Fibroblast of mammary gland (primary cell): ENCODE results near the gene IFT122.

Source experiments
- DNase-seq: peaks from one replicate; pipeline ENCODE4 v3.0.0-alpha.2; 2010; ENCODE audit warnings: low read depth
- H3K4me3 ChIP-seq: 2 replicates; pipeline ENCODE4 v1.5.1; 2011; ENCODE audit warnings: low read depth, mild to moderate bottlenecking, low read length, moderate library complexity; ENCODE audit not compliant: control insufficient read depth
- CTCF ChIP-seq: conservative IDR thresholded peaks from 2 replicates; pipeline ENCODE4 v1.5.1; 2011; ENCODE audit warnings: low read depth, low read length, inconsistent platforms; ENCODE audit not compliant: control insufficient read depth, insufficient read depth

The IFT122 gene

DNA sequence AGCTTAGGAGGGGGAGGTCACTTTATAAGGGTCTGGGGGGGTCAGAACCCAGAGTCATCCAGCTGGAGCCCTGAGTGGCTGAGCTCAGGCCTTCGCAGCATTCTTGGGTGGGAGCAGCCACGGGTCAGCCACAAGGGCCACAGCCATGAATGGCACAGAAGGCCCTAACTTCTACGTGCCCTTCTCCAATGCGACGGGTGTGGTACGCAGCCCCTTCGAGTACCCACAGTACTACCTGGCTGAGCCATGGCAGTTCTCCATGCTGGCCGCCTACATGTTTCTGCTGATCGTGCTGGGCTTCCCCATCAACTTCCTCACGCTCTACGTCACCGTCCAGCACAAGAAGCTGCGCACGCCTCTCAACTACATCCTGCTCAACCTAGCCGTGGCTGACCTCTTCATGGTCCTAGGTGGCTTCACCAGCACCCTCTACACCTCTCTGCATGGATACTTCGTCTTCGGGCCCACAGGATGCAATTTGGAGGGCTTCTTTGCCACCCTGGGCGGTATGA is 88.6 kb downstream of the IFT122 start, which contains the start of gene RHO:
RHO (plus strand) TSS at position 51 of the 512 bp plus-strand sequence; CDS start at position 146, 95 bp downstream.
- no peak for DNase-seq
- H3K4me3 ChIP-seq: no peak within 1 kb of the TSS

DNA sequence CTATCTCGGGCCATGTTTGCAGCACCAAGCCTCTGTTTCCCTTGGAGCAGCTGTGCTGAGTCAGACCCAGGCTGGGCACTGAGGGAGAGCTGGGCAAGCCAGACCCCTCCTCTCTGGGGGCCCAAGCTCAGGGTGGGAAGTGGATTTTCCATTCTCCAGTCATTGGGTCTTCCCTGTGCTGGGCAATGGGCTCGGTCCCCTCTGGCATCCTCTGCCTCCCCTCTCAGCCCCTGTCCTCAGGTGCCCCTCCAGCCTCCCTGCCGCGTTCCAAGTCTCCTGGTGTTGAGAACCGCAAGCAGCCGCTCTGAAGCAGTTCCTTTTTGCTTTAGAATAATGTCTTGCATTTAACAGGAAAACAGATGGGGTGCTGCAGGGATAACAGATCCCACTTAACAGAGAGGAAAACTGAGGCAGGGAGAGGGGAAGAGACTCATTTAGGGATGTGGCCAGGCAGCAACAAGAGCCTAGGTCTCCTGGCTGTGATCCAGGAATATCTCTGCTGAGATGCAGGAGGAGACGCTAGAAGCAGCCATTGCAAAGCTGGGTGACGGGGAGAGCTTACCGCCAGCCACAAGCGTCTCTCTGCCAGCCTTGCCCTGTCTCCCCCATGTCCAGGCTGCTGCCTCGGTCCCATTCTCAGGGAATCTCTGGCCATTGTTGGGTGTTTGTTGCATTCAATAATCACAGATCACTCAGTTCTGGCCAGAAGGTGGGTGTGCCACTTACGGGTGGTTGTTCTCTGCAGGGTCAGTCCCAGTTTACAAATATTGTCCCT is 89.6 kb downstream of the IFT122 start:
- DNase-seq: no peak
- H3K4me3 ChIP-seq: no peak overlapping the region
- no peak for TF ChIP-seq CTCF

More for the DNA sequence above, 88.6 kb downstream of the IFT122 start, which contains the start of gene RHO:
- no peak for TF ChIP-seq CTCF

DNA sequence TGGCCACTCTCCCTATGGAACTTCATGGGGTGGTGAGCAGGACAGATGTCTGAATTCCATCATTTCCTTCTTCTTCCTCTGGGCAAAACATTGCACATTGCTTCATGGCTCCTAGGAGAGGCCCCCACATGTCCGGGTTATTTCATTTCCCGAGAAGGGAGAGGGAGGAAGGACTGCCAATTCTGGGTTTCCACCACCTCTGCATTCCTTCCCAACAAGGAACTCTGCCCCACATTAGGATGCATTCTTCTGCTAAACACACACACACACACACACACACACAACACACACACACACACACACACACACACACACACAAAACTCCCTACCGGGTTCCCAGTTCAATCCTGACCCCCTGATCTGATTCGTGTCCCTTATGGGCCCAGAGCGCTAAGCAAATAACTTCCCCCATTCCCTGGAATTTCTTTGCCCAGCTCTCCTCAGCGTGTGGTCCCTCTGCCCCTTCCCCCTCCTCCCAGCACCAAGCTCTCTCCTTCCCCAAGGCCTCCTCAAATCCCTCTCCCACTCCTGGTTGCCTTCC is 90.3 kb downstream of the IFT122 start:
- no peak overlapping the region for H3K4me3 ChIP-seq
- peak; percentile 56 for DNase-seq
- no peak for TF ChIP-seq CTCF

DNA sequence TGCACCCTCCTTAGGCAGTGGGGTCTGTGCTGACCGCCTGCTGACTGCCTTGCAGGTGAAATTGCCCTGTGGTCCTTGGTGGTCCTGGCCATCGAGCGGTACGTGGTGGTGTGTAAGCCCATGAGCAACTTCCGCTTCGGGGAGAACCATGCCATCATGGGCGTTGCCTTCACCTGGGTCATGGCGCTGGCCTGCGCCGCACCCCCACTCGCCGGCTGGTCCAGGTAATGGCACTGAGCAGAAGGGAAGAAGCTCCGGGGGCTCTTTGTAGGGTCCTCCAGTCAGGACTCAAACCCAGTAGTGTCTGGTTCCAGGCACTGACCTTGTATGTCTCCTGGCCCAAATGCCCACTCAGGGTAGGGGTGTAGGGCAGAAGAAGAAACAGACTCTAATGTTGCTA is 90.8 kb downstream of the IFT122 start:
- TF ChIP-seq CTCF: no peak
- no peak overlapping the region for H3K4me3 ChIP-seq
- DNase-seq: no peak

DNA sequence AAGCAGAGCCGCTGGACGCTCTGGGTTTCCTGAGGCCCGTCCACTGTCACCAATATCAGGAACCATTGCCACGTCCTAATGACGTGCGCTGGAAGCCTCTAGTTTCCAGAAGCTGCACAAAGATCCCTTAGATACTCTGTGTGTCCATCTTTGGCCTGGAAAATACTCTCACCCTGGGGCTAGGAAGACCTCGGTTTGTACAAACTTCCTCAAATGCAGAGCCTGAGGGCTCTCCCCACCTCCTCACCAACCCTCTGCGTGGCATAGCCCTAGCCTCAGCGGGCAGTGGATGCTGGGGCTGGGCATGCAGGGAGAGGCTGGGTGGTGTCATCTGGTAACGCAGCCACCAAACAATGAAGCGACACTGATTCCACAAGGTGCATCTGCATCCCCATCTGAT is 91.7 kb downstream of the IFT122 start:
- no peak overlapping the region for H3K4me3 ChIP-seq
- no peak for TF ChIP-seq CTCF
- DNase-seq: no peak

DNA sequence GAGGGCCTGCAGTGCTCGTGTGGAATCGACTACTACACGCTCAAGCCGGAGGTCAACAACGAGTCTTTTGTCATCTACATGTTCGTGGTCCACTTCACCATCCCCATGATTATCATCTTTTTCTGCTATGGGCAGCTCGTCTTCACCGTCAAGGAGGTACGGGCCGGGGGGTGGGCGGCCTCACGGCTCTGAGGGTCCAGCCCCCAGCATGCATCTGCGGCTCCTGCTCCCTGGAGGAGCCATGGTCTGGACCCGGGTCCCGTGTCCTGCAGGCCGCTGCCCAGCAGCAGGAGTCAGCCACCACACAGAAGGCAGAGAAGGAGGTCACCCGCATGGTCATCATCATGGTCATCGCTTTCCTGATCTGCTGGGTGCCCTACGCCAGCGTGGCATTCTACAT is 92.2 kb downstream of the IFT122 start:
- no peak overlapping the region for H3K4me3 ChIP-seq
- TF ChIP-seq CTCF: no peak
- no peak for DNase-seq

GRCh38 chr3:129533406-129533805 is 93.4 kb downstream of the IFT122 start:
- no peak for DNase-seq
- TF ChIP-seq CTCF: no peak
- H3K4me3 ChIP-seq: no peak overlapping the region
